Tongue (tissue), 2 donors: Measurements from ENCODE around the gene SLC25A24. TPM values are rescaled to one million over a fixed set of nuclear protein-coding genes. Genes with fewer than 3 reads are reported as not detected.
"Not testable (repeated sequence)": the region's sequence is repeated elsewhere in the genome, so short reads cannot be mapped to it uniquely, and the experiment has no call there.

Source experiments
- DNase-seq: peaks from one replicate; pipeline ENCODE4 v3.0.0-alpha.2; 2015
- total RNA-seq: library from RNA; depleted of rRNA; stranded (reverse); fragments of >200 nt; gene quantifications from one replicate; pipeline ENCODE4 v1.2.3, GENCODE V29; 2014

Gene SLC25A24
- 67.7 TPM for total RNA-seq

DNA sequence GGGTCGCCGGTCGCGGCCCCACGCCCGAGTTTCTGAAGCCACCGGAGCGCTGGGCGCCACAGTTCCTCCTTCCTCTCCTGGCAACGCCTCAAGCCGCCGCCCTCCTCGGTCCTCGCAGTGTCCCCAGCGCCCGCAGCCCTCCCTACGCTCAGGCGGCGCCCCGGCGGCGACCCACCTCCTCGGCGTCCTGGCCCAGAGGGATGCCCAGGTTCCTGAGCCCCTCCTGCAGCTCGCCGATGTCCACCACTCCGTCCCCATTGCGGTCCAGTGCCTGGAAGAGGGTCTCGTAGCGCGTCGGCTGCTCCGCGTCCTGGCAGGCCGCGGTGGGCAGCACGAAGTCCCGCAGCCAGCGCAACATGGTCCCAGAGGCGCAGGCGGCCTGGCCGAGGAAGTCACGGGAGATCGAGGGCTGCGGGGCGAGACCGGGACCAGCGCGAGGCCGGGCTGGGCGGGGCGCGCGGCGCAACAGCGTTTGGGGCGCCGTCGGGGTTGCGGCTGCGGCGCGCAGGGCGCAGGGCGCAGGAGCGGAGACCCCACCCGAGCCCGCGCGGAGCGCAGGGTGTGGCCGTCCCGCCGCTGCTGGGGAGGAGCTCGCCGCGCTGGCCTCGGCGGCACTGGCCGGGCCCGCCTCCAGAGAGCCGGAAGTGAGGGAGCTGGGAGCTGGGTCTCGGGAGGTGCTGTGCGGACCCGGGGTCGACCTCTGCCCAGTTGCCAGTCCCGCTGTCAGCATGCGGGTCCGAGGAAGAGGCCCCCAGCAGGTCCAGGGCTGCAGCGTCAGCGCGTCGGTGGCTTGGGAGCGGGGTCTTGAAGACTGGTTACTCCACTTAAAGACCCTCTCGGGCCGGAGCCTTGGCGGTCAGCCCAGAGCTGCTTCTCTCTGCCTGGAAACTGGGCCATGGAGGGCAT is at the start of gene SLC25A24:
Gene SLC25A24, minus strand, starts transcription at position 563 of the 906 bp plus-strand sequence. Its CDS starts 205 bp downstream, at position 358.
- peak; percentile 93 for DNase-seq

GRCh38 chr1:108243976-108244375 is 43.8 kb upstream of the SLC25A24 start, which contains the start of gene NBPF4:
TSS of gene NBPF4 (minus strand) at chr1:108244076. CDS start at chr1:108243761, 315 bp downstream.
- DNase-seq: not testable (repeated sequence)

- DNase-seq: not testable (repeated sequence)
Observed at GRCh38 chr1:108239426-108239825, 39.3 kb upstream of the SLC25A24 start.

DNA sequence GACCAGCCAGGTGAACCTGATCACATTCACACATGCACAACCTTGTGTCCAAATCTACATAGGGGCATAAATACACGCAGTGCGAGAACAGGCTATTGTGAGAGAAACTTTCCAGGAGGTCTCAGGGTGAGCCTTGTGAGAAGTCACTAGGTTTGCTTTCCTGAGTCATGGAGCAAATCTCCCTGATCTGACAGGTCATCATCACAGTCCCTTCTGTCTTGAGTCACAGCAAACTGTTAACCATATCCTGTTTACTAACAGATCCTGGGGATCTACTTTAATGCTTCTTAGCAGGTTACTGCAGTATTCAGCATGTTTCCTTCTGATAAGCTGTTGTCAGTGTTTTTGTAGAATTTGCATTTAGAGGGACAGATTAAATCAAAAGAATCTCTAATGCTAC is 35.2 kb upstream of the SLC25A24 start:
- DNase-seq: not testable (repeated sequence)

DNA sequence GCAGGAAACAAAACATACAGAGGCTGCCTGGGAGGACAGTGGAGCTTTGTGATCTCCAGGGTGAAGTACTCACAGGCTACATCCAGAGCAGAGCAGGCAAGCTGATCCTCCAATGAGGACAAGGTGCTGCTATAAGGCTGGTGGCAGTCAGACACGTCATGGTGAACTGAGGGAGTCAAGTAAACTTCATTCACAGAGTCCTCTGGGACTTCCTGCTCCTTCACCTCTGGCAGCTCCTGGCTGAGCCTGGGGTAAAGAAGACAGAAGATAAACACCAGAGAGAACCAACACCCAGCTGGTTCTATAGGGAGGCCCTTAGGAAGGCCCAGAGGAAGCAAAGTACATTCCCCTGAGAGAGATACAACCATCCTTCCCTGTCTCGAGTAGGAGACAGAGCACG is 32.0 kb upstream of the SLC25A24 start:
- not testable (repeated sequence) for DNase-seq

- not testable (repeated sequence) for DNase-seq
Observed at GRCh38 chr1:108229976-108230375, 29.8 kb upstream of the SLC25A24 start.

DNA sequence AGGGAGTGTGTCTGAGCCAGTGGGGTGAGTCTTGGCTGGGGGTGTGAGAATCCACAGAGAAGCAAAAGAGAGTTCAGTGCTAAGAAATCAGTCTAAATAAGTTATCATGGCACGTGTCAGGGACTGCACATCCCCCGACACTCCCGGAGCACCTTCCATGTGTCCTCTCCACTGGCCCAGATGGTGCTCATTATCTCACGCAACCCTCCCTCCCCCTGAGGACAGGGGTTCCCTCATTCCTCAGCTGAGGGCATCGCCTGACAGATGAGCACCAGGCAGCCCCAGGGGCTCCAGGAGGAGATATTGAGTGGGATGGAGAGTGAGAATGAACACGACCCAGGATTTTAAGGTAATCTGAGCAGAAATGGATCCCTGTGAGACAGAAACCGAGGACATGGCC is 27.6 kb upstream of the SLC25A24 start:
- DNase-seq: not testable (repeated sequence)

- DNase-seq: not testable (repeated sequence)
Observed at GRCh38 chr1:108226855-108227254, 26.7 kb upstream of the SLC25A24 start.

GRCh38 chr1:108223226-108223625 is 23.1 kb upstream of the SLC25A24 start:
- not testable (repeated sequence) for DNase-seq

DNA sequence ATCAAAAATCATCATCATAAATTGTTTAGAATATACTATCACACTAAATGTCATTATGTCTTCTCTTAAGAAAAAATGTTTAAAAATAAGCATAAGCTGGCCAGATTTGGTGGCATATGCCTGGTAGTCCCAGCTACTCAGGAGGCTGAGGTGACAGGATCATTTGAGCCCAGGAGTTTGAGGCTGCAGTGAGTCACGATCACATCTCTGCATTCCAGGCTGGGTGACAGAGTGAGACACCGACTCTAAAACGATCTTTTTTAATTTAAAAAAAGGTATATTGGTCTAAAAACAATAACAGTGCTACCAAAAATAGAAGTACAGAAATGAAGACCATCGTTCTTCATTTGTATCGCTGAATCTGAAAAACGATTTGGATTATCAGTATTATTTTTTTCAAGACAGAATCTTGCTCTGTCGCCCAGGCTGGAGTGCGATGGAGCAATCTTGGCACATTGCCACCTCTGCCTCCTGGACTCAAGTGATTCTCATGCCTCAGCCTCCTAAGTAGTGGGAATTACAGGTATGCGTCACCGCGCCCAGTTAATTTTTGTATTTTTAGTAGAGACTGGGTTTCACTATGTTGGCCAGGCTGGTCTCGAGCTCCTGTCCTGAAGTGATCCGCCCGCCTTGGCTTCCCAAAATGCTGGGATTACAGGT is 17.5 kb upstream of the SLC25A24 start:
- not testable (repeated sequence) for DNase-seq

DNA sequence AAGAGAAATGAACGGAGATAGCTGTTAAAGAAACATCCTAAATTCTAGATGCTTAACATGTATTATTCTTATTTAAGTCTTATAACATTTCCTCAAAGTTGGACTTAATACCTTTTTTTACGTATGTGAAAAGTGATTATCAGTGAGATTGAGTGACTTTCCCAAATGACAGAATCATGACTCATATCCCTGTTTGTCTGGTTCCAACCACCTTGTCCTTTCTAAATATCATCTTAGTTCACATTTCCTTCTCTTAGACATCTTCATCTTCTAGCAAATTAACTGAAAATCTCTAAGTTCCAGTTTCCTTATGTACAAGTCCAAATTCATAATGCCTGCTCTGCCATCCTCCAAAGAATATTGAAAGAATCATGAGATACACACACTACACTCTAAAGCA is 16.9 kb upstream of the SLC25A24 start:
- DNase-seq: not testable (repeated sequence)

- DNase-seq: not testable (repeated sequence)
Observed at GRCh38 chr1:108216028-108216890, 16.1 kb upstream of the SLC25A24 start.

DNA sequence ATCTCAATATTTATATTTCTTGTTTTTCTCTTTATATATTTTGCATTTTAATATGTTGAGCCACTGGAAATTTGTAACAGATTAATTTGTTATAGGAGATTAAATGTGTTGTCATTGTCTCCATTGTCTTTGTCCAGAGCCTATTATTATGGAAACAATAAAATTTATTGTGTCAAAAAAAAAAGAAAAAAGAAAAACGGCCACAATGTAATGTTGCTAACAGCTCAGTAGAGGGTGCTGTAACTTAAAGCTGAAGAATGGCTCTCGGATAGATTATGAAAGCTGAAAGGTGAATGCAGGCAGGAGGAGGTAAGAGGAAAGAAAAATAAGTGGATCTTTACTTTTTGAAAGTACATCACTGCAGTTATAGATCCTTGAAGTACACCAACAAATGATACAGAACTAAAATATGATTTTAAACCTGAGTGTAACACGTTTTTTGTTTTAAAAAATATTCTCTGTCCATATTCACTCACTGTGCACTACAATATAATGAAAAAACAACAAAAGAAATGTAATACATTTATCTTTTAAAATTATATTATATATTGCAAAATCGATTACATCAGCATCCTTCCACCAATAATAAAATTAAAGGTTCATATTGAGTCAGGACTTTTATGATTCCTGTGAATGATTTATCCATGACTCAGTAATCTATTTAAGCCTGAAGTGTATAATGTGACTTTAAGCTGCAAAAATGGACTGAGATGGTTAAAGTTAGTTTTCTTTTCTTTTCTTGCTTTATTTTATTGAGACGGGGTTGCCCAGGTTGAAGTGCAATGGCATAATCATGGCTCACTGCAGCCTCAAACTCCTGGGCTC is 14.7 kb upstream of the SLC25A24 start:
- DNase-seq: peak; percentile 15

GRCh38 chr1:108211014-108211413 is 10.9 kb upstream of the SLC25A24 start:
- DNase-seq: no peak

GRCh38 chr1:108209456-108210108 is 9.4 kb upstream of the SLC25A24 start:
- DNase-seq: no peak

DNA sequence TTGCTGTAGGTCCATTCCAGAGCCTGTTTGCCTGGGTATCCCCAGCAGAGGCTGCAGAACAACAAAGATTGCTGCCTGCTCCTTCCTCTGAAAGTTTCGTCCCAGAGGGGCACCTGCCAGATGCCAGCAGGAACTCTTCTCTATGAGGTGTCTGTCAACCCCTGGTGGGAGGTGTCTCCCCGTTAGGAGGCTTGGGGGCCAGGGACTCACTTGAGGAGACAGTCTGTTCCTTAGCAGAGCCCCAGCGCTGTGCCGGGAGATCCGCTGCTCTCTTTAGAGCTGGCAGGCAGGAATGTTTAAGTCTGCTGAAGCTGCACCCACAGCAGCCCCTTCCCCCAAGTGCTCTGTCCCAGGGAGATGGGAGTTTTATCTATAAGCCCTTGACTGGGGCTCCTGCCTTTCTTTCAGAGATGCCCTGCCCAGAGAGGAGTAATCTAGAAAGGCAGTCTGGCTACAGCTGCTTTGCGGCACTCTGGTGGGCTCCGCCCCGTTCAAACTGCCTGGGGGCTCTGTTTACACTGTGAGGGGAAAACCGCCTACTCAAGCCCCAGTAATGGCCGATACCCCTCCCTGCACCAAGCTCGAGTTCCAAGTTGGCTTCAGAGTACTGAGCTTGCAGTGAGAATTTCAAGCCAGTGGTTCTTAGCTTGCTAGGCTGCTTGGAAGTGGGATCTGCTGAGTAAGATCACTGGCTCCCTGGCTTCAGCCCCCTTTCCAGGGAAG is 8.7 kb upstream of the SLC25A24 start:
- peak; percentile 74 for DNase-seq

DNA sequence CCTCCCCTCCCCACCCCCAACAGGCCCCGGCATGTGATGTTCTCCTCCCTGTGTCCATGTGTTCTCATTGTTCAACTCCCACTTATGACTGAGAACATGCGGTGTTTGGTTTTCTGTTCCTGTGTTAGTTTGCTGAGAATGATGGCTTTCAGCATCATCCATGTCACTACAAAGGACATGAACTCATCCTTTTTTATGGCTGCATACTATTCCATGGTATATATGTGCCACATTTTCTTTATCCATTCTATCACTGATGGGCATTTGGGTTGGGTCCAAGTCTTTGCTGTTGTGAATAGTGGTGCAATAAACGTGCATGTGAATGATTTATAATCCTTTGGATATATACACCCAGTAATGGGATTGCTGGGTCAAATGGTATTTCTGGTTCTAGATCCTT is 3.4 kb upstream of the SLC25A24 start:
- not testable (repeated sequence) for DNase-seq

- no peak for DNase-seq
Observed at GRCh38 chr1:108201687-108202086, 1.5 kb upstream of the SLC25A24 start.

DNA sequence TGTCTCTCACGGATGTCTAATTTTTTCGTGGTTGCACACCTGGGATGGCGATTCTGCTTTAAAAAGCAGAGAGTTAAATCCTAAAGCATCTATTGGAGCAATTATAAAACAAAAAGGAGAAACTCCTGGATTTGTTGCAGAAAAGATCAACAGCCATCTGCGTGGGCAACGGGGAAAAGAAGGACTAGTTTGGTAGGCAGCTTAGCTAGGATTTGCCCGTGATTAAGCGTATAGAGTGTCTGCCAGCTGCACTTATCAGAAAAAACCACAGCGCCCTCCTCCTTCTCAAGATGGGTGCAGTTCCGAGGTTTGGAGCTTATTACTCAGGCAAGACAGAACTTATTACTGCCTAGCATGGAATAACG is 526 bp upstream of the SLC25A24 start:
- peak; percentile 84 for DNase-seq

DNA sequence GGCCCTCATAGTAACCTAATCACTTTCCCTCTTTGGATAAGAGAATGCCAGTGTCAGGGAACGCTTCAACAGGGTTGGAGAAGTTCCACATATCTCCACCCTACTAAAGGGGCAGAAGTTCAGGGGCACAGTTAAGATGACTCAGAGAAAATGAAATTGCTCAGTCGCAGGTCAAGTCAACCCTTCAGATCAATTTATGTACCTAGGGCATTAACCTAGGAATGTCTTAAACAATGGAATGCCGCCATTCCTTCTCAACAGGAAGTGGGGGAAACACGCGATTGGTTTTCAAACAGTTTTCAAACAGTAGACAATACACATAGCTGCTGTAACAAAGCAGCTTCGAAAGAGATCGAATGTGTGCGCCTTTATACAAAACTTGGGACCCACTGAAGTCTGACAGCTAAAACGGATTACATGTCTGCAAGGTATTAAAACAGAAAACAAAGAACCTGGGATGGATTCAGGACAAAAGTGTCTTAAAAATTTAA is 897 bp downstream of the SLC25A24 start:
- DNase-seq: peak; percentile 53
